RPMI8226 (cell line): ENCODE data around the gene TTLL11.

ENCODE experiments used
- DNase-seq: peaks from one replicate; pipeline ENCODE4 v3.0.0-alpha.2; 2015

The TTLL11 gene

GRCh38 chr9:121927081-121927480, 166.0 kb downstream of the TTLL11 start:
- no peak for DNase-seq

GRCh38 chr9:121926351-121926801, 166.7 kb downstream of the TTLL11 start:
- DNase-seq = no peak

- DNase-seq = no peak
These were observed 167.2 kb downstream of the TTLL11 start for GRCh38 chr9:121925935-121926334.

DNA sequence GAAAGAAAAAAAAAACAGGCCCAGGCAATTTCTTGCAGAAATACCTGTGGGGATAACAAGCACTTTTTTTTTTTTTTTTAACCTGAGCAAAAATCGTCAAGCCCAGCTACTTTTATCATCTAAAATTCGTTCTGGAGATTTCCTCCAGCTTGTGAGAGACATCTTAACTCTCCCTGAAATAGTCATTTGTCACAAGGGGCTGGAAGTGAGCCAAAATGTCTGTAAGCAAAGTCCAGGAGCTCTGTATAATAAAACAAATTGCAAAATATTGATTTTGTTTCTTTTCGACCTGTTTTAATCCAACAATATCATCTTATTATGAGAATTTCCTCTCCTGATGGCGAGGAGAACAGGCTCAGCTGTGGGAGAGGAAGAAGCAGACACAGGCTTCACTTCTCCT, 168.4 kb downstream of the TTLL11 start:
- no peak for DNase-seq

- DNase-seq = no peak
These were observed 171.7 kb downstream of the TTLL11 start for GRCh38 chr9:121921444-121921843.

DNA sequence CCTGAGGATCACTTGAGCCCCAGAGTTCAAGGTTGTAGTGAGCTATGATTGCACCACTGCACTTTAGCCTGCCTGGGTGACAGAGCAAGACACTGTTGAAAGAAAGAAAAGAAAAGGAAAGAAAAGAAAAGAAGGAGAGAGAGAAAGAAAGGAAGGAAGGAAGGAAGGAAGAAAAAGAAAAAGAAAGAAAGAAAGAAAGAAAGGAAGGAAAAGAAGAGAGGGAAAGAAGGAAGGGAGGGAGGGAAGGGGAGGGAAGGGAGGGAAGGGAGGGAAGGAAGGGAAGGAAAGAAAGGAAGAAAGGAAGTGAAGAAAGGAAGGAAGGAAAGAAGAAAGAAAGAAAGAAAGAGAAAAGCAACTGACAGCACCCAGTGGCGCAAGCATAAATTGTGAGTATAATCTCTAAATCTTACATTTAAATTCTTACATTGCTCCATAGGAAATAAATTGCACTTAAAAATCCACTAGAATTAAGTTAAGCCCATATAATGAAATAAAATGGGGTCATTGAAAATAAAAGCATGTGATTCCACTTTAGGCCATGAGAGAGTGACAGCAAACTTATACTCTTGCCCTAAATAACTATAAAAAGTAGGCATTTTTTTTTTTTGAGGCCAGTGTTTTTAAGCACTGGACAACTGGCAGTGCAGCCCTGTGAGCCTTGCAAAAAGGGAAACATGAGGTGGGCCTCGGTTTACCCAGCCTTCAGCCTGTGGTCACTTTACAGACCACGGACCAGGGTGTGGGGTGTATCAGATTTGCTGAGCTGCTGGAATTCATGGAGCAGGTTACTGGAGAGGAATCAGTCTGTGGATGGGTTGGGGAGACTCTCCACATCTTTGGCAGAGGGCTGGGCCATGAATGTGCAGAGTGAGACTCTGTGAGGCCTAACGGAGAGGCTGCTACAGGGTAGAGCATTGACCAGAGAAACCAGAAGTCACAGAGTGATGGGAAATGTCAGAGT, 175.5 kb downstream of the TTLL11 start:
- DNase-seq = no peak

DNA sequence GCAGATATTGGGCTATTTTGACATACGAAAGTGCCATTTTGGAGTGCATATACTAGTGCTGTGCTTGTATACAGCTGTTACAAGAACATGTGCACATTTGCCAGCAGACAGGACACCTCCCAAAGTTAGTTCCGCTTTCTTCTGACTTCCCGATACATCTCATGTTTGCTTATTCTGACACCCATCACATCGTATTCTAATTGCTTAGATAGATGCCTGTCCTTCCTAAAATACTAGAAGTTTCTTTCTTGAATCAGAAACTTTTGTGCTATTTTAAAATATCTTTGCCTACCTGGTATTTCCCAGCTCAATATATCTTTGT, 177.8 kb downstream of the TTLL11 start:
- DNase-seq = no peak

DNA sequence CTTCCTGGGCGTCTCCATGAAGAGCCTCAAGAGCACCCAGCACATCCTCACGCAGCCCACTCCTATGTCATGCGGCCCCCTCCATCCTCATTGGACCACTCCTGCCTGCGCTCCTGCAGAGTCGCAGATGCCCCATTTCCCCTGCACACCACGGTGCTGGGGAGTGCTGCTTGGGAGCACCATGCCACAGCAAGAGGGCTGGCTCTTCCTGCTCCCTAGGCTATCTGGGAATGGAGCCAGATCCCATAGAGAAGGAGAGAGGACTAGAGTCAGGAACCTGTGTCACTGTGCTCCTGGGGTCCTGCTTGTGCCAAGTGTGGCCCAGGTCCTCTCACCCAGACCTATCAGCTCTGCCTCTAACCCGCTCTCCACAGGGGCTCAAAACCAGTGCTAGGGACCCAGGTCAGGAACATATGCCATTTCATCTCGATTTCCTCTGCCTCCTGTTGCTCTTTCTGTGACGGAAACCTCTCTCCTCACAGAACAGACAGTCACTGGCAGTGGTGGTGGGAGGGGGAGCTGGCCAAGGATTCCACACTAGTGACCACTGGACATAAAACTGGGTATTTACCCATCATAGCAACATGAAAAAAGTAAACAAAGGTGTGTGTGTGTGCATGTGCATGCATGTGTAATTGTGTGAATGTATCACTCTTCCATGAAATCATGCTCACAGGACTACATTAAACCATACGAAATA, 178.4 kb downstream of the TTLL11 start:
- DNase-seq = no peak

DNA sequence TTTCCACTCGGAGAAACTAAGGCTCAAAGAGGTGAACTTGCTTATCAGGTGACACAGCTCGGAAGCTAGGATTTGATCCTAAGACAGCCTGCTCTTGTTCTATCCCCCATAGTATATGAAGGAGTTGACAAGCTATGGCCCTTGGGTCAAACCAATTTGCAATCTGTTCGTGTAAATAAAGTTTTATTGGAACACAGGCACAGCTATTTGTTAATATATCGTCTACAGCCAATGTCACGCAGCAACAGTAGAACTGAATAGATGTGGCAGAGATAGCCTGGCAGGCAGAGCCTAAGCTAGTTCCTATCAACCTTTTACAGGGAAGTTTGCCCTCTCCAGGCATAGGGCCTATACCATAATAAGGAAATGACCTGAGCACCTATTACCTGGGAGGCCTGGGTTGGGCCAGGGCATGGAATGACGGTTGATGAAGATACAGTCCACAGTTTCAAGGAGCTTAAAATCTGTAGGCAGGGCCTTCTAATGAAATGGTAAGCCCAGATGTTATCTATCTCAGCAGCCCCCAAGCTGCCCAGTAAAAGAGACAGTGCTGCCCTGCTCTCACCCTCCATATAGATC, 179.0 kb downstream of the TTLL11 start:
- DNase-seq = no peak

DNA sequence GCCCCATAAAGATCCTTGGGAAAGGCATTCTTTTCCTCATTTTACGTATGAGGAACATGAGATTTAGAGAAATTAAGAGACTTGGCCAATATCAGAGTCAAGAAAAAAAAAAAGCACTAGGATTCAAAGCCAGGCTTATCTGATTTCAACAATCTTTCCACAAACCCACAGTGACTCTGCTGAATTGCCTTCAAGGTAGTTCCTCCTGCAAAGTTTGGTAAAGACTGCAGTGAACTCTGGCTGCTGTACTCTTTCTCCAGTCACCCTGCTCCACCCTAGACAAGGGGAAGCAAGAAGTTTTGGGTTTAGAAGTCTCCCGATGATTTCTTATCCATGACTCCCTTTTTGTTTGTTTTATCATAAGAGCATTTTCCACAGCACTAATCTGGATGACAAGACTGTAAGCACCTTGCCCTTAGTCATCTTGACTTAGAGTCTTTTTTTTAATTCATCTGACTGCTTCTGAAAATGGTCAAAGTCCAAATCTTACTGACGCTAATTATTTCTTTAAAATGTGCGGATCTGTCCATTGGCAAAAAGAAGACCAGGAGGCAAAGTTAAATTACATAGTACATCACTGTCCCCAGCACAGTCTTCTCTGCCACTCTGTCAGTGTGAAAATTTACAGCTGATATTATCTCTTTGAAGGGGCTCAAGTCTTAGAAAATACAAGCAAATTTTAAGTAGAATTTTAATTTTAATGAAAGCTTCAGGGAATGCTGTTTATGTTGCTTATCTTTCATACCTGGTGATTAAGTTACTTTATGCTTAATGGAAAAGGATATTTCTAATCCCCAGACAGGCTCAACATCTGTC, 180.1 kb downstream of the TTLL11 start:
- DNase-seq = no peak

- DNase-seq = no peak
These were observed 182.5 kb downstream of the TTLL11 start for GRCh38 chr9:121910491-121911040.

DNA sequence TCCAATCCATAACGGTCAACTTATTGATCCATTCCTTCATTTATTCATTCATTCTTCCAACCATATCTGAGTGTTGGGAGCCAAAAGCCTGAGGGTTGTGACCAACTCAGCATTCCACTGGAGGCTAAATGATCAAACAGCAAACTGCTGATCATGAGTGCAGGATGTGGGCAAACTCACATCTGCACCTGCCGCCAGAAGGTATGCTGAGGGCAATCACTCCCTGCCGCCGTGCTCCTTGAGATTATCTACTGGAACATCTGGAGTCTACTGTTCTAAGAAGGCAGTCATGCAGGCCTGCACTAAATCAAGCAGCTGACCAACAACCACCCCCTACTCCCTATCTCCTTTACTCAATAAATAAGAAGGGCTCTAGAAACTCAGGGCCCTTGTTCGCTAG, 184.0 kb downstream of the TTLL11 start:
- DNase-seq = no peak

GRCh38 chr9:121906074-121906870, 186.8 kb downstream of the TTLL11 start:
- no peak for DNase-seq

DNA sequence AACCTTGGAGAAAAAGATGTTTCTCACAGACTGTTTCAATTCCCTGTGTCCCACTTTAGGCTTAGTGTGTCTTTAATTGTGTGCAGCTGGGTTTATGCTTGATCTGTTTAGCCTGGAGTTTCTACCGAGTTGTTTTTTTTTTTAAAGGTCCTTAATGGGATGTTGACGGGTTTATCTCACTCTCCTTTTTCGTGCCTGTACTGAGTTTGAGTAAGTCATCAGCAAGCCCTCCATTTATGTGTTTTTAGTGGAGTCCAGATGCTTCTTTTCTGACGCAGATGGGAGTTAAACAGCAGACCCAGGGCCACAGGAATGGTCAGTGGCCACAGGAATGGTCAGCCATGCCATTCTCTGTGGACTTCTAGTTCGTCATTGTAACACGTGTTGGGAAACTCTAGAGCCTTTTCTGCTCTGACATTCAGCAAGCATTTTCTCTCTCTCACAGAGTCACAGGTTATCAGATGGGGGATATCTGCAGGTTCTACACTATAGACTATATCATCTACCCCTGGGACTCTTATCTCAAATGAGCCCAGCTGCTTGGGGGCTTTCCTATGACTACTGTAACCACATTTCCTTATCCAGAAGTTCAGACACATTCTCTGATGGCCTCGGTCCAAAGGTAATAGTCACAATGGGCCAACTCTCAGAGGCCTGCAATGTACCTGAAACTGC, 190.5 kb downstream of the TTLL11 start:
- DNase-seq = no peak

DNA sequence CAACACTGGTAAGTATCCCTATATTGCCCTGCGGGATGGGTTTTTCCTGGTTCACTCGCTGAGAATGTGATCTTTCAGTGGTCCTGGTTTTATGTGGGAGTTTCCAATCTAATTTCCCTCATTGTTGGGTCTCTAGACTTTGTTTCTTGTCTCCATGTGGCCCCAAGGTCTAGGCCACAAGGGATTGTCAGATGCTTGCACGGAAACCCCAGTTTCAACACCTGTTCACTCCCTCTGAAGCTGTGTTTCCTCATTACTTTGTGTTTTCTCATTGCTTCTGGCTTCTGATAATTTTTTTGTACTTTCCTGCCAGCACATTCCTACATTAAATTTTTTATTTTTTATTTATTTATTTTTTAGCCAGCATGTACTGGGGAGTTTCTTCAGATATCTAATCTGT, 191.5 kb downstream of the TTLL11 start:
- DNase-seq = no peak

DNA sequence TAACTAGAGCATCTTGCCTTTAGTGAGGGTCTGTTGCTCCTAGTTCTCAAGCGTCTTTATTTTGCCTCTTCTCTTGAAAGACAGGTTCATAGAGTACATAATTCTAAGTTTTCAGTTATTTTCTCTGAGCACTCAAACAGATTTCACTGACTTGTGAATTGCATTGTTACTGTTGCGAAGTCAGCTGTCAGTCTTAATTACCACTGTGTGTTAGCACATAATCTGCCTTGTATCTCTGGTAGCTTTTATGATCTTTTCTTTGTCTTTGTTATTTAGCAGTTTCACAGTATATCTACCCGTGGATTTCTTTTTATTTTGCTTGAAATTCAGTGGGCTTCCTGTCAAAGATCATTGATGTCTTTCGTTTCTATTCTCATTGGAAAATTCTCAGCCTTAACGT, 192.9 kb downstream of the TTLL11 start:
- no peak for DNase-seq

GRCh38 chr9:121898856-121899255, 194.3 kb downstream of the TTLL11 start:
- DNase-seq = no peak

DNA sequence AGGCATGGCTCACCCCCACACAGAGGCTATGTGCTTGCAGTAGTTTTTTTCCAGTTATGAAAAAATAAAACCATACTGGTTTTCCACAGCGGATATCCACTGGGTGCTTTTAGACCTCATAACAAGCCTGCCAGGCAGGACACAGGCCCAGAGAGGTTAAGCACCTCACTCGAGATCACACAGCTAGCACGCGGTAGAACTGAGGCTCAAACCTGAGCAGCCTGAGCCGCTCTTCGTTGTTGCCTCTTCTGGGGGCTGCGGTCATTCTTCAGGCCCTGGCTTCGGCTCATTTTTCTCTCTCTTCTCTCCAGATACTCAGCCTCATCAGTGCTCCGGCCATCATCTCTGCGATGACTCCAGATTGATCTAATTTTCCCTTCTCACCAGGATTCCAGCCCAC, 196.0 kb downstream of the TTLL11 start:
- DNase-seq = no peak

- no peak for DNase-seq
These were observed 196.6 kb downstream of the TTLL11 start for GRCh38 chr9:121896545-121896943.

DNA sequence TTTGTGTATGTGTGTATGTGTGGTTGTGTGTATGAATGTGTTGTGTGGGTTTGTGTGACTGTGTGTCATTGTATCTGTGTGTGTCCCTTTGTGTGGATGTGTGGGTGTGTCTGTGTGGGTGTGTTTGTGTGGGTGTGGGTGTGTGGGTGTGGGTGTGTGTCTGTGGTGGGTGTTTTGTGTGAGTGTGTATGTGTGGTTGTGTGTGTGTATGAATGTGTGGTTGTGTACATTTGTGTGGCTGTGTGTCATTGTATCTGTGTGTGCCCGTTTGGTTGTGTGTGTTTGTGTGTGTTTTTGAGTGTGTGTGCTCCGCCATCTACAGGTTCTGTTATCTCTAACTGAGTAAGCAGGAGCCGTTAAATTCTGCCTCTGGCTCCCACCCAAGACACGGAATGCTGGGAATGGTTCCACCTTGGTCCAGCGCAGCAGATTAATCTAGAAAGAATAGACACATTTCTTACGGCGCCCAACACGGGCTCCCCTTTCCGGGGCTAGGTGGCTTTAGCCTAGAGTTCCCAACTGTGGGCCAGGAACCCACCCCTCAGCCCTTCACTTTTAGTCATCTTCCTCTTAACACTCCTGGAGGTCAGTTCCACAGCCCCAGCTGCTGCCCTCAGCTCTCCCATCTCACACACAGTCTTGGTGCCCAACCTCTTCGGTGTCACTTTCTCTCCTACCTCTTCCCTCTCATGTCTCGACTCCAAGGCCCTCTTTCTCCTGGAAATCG, 197.1 kb downstream of the TTLL11 start:
- no peak for DNase-seq

DNA sequence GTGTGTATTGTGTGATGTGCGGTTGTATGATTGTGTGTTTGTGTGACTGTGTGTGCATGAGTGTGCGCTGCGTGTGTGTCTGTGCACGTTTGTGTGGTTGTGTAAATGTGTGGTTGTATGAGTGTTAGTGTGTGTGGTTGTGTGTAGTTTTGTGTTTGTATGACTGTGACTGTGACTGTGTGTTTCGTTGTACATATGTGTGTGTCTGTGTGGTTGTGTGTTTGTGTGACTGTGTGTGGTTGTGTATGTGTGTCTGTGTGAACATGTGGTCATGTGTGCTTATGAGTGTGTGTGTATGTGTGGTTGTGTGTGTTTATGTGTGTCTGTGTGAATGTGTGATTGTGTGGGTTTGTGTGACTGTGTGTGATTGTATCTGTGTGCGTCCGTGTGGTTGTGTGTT, 197.8 kb downstream of the TTLL11 start:
- no peak for DNase-seq
